RWPE2 (cell line): ENCODE data around the gene PEX12.
"Not testable (repeated sequence)": the region's sequence is repeated elsewhere in the genome, so short reads cannot be mapped to it uniquely, and the experiment has no call there.

Experiments used
- ATAC-seq: fragments of 200-7000 bp; cut with Tn5 transposase; 3 replicates; pipeline ENCODE4 v1.9.1; 2021; ENCODE audit warnings: low read depth
- DNase-seq: peaks from one replicate; pipeline ENCODE4 v3.0.0-alpha.2; 2020; ENCODE audit warnings: low spot score
- H3K27ac ChIP-seq: fragments of 450-650 bp; 2 replicates; pipeline ENCODE4 v1.5.1; 2017; ENCODE audit warnings: mild to moderate bottlenecking; ENCODE audit not compliant: poor library complexity, severe bottlenecking
- H3K27me3 ChIP-seq: fragments of 250-450 bp; sonication (Bioruptor Pico); 2 replicates; pipeline ENCODE4 v1.5.1; 2021; ENCODE audit warnings: mild to moderate bottlenecking, moderate library complexity; ENCODE audit not compliant: insufficient read depth, poor library complexity, severe bottlenecking
- H3K36me3 ChIP-seq: fragments of 250-450 bp; sonication (Bioruptor Pico); 2 replicates; pipeline ENCODE4 v1.5.1; 2020; ENCODE audit warnings: low read depth, mild to moderate bottlenecking, moderate library complexity
- H3K4me1 ChIP-seq: fragments of 250-450 bp; sonication (Bioruptor Pico); 2 replicates; pipeline ENCODE4 v1.5.1; 2021; ENCODE audit warnings: mild to moderate bottlenecking, moderate library complexity; ENCODE audit not compliant: insufficient read depth, poor library complexity, severe bottlenecking
- H3K4me3 ChIP-seq: fragments of 250-450 bp; sonication (Bioruptor Pico); 2 replicates; pipeline ENCODE4 v1.5.1; 2021; ENCODE audit warnings: mild to moderate bottlenecking, moderate library complexity; ENCODE audit not compliant: severe bottlenecking
- H3K9me3 ChIP-seq: fragments of 250-450 bp; sonication (Bioruptor Pico); 2 replicates; pipeline ENCODE4 v1.5.1; 2021; ENCODE audit warnings: mild to moderate bottlenecking, moderate library complexity; ENCODE audit not compliant: severe bottlenecking
- CTCF ChIP-seq: fragments of 450-650 bp; IDR thresholded peaks from one replicate; pipeline ENCODE4 v1.5.1; 2017; ENCODE audit warnings: mild to moderate bottlenecking, moderate library complexity; ENCODE audit not compliant: poor library complexity, severe bottlenecking

PEX12 gene

GRCh38 chr17:35568561-35568960, 9.8 kb downstream of the PEX12 start:
- Histone ChIP-seq H3K36me3 (peaks cover 13% of the 10 kb centered on the region), H3K27ac (peak overlapping the region; percentile 59), H3K27me3 (no peaks in the 10 kb centered on the region), H3K4me3 (peak overlapping the region; percentile 74), H3K4me1 (peaks cover 5% of the 10 kb centered on the region), H3K9me3 (no peaks in the 10 kb centered on the region)
- ATAC-seq = peak; percentile 62
- TF ChIP-seq CTCF = no peak
- DNase-seq = no peak

GRCh38 chr17:35566968-35567367, 11.4 kb downstream of the PEX12 start:
- H3K9me3 ChIP-seq = no peaks in the 10 kb centered on the region

GRCh38 chr17:35563181-35563580, 15.2 kb downstream of the PEX12 start:
- H3K27ac ChIP-seq, H3K27me3 ChIP-seq, H3K36me3 ChIP-seq, DNase-seq, H3K4me3 ChIP-seq, ATAC-seq, H3K9me3 ChIP-seq, H3K4me1 ChIP-seq: not testable (repeated sequence)

More at GRCh38 chr17:35566968-35567367, 11.4 kb downstream of the PEX12 start:
- Histone ChIP-seq H3K27me3 (no peaks in the 10 kb centered on the region), H3K4me1 (peaks cover 5% of the 10 kb centered on the region), H3K36me3 (peaks cover 11% of the 10 kb centered on the region), H3K4me3 (peak overlapping the region; percentile 74), H3K27ac (no peak overlapping the region)
- DNase-seq = no peak
- TF ChIP-seq CTCF = no peak
- no peak for ATAC-seq

- Histone ChIP-seq H3K27ac (no peak within 1 kb of the TSS), H3K9me3 (no peaks in the 10 kb centered on the region), H3K27me3 (no peaks in the 10 kb centered on the region), H3K4me1 (no peaks in the 10 kb centered on the region), H3K4me3 (no peak within 1 kb of the TSS), H3K36me3 (no peaks in the 10 kb centered on the region)
- ATAC-seq = no peak
- no peak for DNase-seq
- TF ChIP-seq CTCF = no peak
Measured at GRCh38 chr17:35560703-35561102, 17.7 kb downstream of the PEX12 start, which contains the start of gene SLFN14. Gene SLFN14 (minus strand): TSS chr17:35560819. CDS start chr17:35558062, 2,757 bp downstream.

- no peak for TF ChIP-seq CTCF
- no peaks in the 10 kb centered on the region for H3K27me3 ChIP-seq
- no peak for DNase-seq
Measured at GRCh38 chr17:35559495-35560210, 18.7 kb downstream of the PEX12 start.

More at GRCh38 chr17:35559495-35560210, 18.7 kb downstream of the PEX12 start:
- no peak for ATAC-seq
- no peaks in the 10 kb centered on the region for H3K4me1 ChIP-seq
- no peak overlapping the region for H3K4me3 ChIP-seq
- H3K27ac ChIP-seq = no peak overlapping the region
- no peaks in the 10 kb centered on the region for H3K36me3 ChIP-seq
- H3K9me3 ChIP-seq = no peaks in the 10 kb centered on the region
